ENCODE data around the gene SNX6.
"Not testable (repeated sequence)": the region's sequence is repeated elsewhere in the genome, so short reads cannot be mapped to it uniquely, and the experiment has no call there.

Gene SNX6

GRCh38 chr14:34569750-34570149 lies 60.2 kb downstream of the SNX6 start:
- no peak for DNase-seq (ENCODE audit: extremely low read depth in 1 of 2, low read depth in 1 of 2)

GRCh38 chr14:34568803-34569202 lies 61.1 kb downstream of the SNX6 start:
- no peak for DNase-seq (ENCODE audit: extremely low read depth in 1 of 2, low read depth in 1 of 2)

- DNase-seq (ENCODE audit: extremely low read depth in 1 of 2, low read depth in 1 of 2): no peak
These were observed 67.2 kb downstream of the SNX6 start for GRCh38 chr14:34562776-34563150.

GRCh38 chr14:34562037-34562775 lies 67.7 kb downstream of the SNX6 start:
- not testable (repeated sequence) for DNase-seq (ENCODE audit: extremely low read depth in 1 of 2, low read depth in 1 of 2)

- DNase-seq (ENCODE audit: extremely low read depth in 1 of 2, low read depth in 1 of 2): not testable (repeated sequence)
These were observed 73.5 kb downstream of the SNX6 start for GRCh38 chr14:34556498-34556829.

GRCh38 chr14:34555583-34556497 lies 74.1 kb downstream of the SNX6 start:
- not testable (repeated sequence) for DNase-seq (ENCODE audit: extremely low read depth in 1 of 2, low read depth in 1 of 2)

GRCh38 chr14:34554540-34555250 lies 75.3 kb downstream of the SNX6 start:
- DNase-seq (ENCODE audit: extremely low read depth in 1 of 2, low read depth in 1 of 2): no peak

- DNase-seq (ENCODE audit: extremely low read depth in 1 of 2, low read depth in 1 of 2): not testable (repeated sequence)
These were observed 80.5 kb downstream of the SNX6 start for GRCh38 chr14:34549276-34549966.

- DNase-seq (ENCODE audit: extremely low read depth in 1 of 2, low read depth in 1 of 2): no peak
These were observed 81.4 kb downstream of the SNX6 start for GRCh38 chr14:34548472-34548981.

GRCh38 chr14:34547136-34547520 lies 82.8 kb downstream of the SNX6 start:
- DNase-seq (ENCODE audit: extremely low read depth in 1 of 2, low read depth in 1 of 2): not testable (repeated sequence)

- DNase-seq (ENCODE audit: extremely low read depth in 1 of 2, low read depth in 1 of 2): not testable (repeated sequence)
These were observed 83.4 kb downstream of the SNX6 start for GRCh38 chr14:34546272-34547135.

- DNase-seq (ENCODE audit: extremely low read depth in 1 of 2, low read depth in 1 of 2): not testable (repeated sequence)
These were observed 89.5 kb downstream of the SNX6 start for GRCh38 chr14:34540181-34541059.

- peak; percentile 83 to 89 for DNase-seq (ENCODE audit: extremely low read depth in 1 of 2, low read depth in 1 of 2)
These were observed 90.4 kb downstream of the SNX6 start, which contains the start of gene EAPP for GRCh38 chr14:34539407-34540180. TSS of gene EAPP (minus strand) at chr14:34539701. CDS start at chr14:34539628, 73 bp downstream.

- DNase-seq (ENCODE audit: extremely low read depth in 1 of 2, low read depth in 1 of 2): no peak
These were observed 91.0 kb downstream of the SNX6 start for GRCh38 chr14:34538871-34539406.

GRCh38 chr14:34538096-34538495 lies 91.9 kb downstream of the SNX6 start:
- not testable (repeated sequence) for DNase-seq (ENCODE audit: extremely low read depth in 1 of 2, low read depth in 1 of 2)

GRCh38 chr14:34537677-34538009 lies 92.3 kb downstream of the SNX6 start:
- no peak for DNase-seq (ENCODE audit: extremely low read depth in 1 of 2, low read depth in 1 of 2)

GRCh38 chr14:34536951-34537676 lies 92.8 kb downstream of the SNX6 start:
- DNase-seq (ENCODE audit: extremely low read depth in 1 of 2, low read depth in 1 of 2): no peak
